Ovary (tissue), 9 donors: ENCODE measurements around the gene ZMIZ2. TPM values are rescaled to one million over a fixed set of nuclear protein-coding genes. Genes with fewer than 3 reads are reported as not detected.

Experiments
- DNase-seq, 5 donors: peaks; one replicate each; pipeline ENCODE4 v3.0.0-alpha.2; 2019 to 2020
- H3K27ac ChIP-seq, 2 donors: fragments of 200-600 bp; one replicate each; pipeline versions ENCODE4 v1.5.1 to v1.8.0; 2019 to 2022
- H3K27me3 ChIP-seq: fragments of 200-600 bp; one replicate; pipeline ENCODE4 v1.8.0; 2022
- H3K36me3 ChIP-seq: fragments of 200-600 bp; sonication (generic); one replicate; pipeline ENCODE4 v1.5.1; 2019
- H3K4me1 ChIP-seq: one replicate; pipeline ENCODE4 v1.8.1; 2013; ENCODE audit warnings: mild to moderate bottlenecking, moderate library complexity; ENCODE audit not compliant: insufficient read depth
- H3K4me3 ChIP-seq: fragments of 200-600 bp; sonication (generic); one replicate; pipeline ENCODE4 v1.5.1; 2017
- H3K9me3 ChIP-seq, 2 donors: fragments of 200-600 bp in 1 of 2; sonication (generic) in 1 of 2; one replicate each; pipeline versions ENCODE4 v1.5.1 to v1.8.1; 2013 to 2019; ENCODE audit warnings: mild to moderate bottlenecking in 1 of 2, moderate library complexity in 1 of 2
- CTCF ChIP-seq, 3 donors: fragments of 450-650 bp in 2 of 3; fragments of 200-600 bp in 1 of 3; IDR thresholded peaks; one replicate each; pipeline versions ENCODE4 v1.5.1 to v1.8.0; 2016 to 2022; ENCODE audit warnings: antibody characterized with exemption in 3 of 3, mild to moderate bottlenecking in 1 of 3
- EP300 ChIP-seq: sonication (generic); formaldehyde crosslinking; IDR thresholded peaks from one replicate; pipeline ENCODE4 v1.6.1; 2017; ENCODE audit warnings: antibody characterized with exemption
- POLR2A ChIP-seq: fragments of 450-650 bp; IDR thresholded peaks from one replicate; pipeline ENCODE4 v1.6.1; 2017; ENCODE audit warnings: antibody characterized with exemption, mild to moderate bottlenecking, moderate library complexity
- WGBS, 3 donors: extraction: QIAGEN DNeasy Blood & Tissue Kit in 1 of 3; methylation state at CpG; one replicate each; pipeline versions ENCODE4 v1.1.5 to v1.1.7; 2013 to 2017; 5-methylcytosine and 5-hydroxymethylcytosine counted together
- intact Hi-C, 4 donors: fragments of 100-400 bp; cut with DNase I; formaldehyde crosslinking; loops; one replicate each; pipeline versions ENCODE4 v1.11.0 to v1.15.1; 2022 to 2023
- polyA plus RNA-seq, 2 donors: library from polyadenylated mRNA; stranded (reverse); fragments of 200-250 nt in 1 of 2; fragments of 350-450 nt in 1 of 2; fragmentation: Illumina TruSeq in 1 of 2; extraction: RNeasy Lipid Tissue Mini Kit (QIAGEN cat#74804) in 1 of 2; gene quantifications; one replicate each; pipeline ENCODE4 v1.2.3, GENCODE V29; 2013 to 2014
- total RNA-seq, 7 donors: library from RNA; depleted of rRNA in 2 of 7; stranded (reverse); fragments of >200 nt in 2 of 7; fragmentation: NEBNext Ultra II Directional in 3 of 7; extraction: Animal tissue kit (Norgen Biotek cat#: 25700) in 3 of 7; gene quantifications; one replicate each; pipeline versions ENCODE4 v1.1.0 to v1.2.4, GENCODE V29; 2016 to 2023
- donor health status: DM: no; HTN: no; CAD: no; lungs with moderate emphysema.
- donor health status: DM: no; HTN: no; CAD: no.
- donor health status: Bipolar disorder and iron deficiency.
- donor health status: DM: yes; HTN: yes; CAD: no.
- donor health status: DM: no; HTN: no; CAD: no.
- donor health status: DM: yes; HTN: yes; CAD: no.

Gene ZMIZ2
- total and polyA plus RNA-seq, 9 donors: 12.7 to 85.5 (median 68.5) TPM

- no peak for DNase-seq
- intact Hi-C loops: loop anchor here in 1 of 4 donors (10.0 kb wide), 1 partner anchor 173 kb away; the partner anchor contains the start of gene TMED4
- Histone ChIP-seq H3K27ac (no peak overlapping the region), H3K4me1 (peaks cover 8% of the 10 kb centered on the region), H3K4me3 (no peak overlapping the region), H3K27me3 (no peaks in the 10 kb centered on the region), H3K36me3 (no peaks in the 10 kb centered on the region), H3K9me3 (no peaks in the 10 kb centered on the region)
- TF ChIP-seq EP300: no peak
- TF ChIP-seq POLR2A: no peak
- TF ChIP-seq CTCF (IDR thresholded peaks at IDR 0.05): no peak
- 84 to 91% (median 84%) methylated on average over 6 to 7 of the region's 7 CpGs for WGBS, 3 donors
Measured at GRCh38 chr7:44757739-44758138, 9.1 kb downstream of the ZMIZ2 start.

GRCh38 chr7:44759246-44759645 lies 10.6 kb downstream of the ZMIZ2 start:
- no peaks in the 10 kb centered on the region for H3K36me3 ChIP-seq
- TF ChIP-seq CTCF (IDR thresholded peaks at IDR 0.05): no peak
- TF ChIP-seq POLR2A: no peak
- TF ChIP-seq EP300: no peak
- peaks cover 6% of the 10 kb centered on the region for H3K4me1 ChIP-seq
- intact Hi-C loops: loop anchor here in 1 of 4 donors (10.0 kb wide), 1 partner anchor 174 kb away; the partner anchor contains the start of gene TMED4
- no peaks in the 10 kb centered on the region for H3K27me3 ChIP-seq
- 88 to 89% (median 89%) methylated on average over 9 of the region's 9 CpGs for WGBS, 3 donors
- no peaks in the 10 kb centered on the region for H3K9me3 ChIP-seq
- no peak for DNase-seq
- H3K27ac ChIP-seq: no peak overlapping the region
- no peak overlapping the region for H3K4me3 ChIP-seq

- no peak for DNase-seq
- Histone ChIP-seq H3K9me3 (no peaks in the 10 kb centered on the region), H3K36me3 (no peaks in the 10 kb centered on the region), H3K27me3 (no peaks in the 10 kb centered on the region), H3K27ac (no peak overlapping the region), H3K4me1 (peaks cover 6% of the 10 kb centered on the region), H3K4me3 (no peak overlapping the region)
- intact Hi-C loops: loop anchor here in 1 of 4 donors (5.0 kb wide), 1 partner anchor 37 kb away; the partner anchor contains the start of gene PPIA
- 79 to 84% (median 81%) methylated on average over 13 to 18 of the region's 18 CpGs for WGBS, 3 donors
- no peak for TF ChIP-seq CTCF (IDR thresholded peaks at IDR 0.05)
- TF ChIP-seq POLR2A: no peak
- TF ChIP-seq EP300: no peak
Measured at GRCh38 chr7:44760034-44760580, 11.5 kb downstream of the ZMIZ2 start.

- no peak overlapping the region for H3K4me3 ChIP-seq
Measured at GRCh38 chr7:44761207-44762161, 12.8 kb downstream of the ZMIZ2 start.

More at GRCh38 chr7:44761207-44762161, 12.8 kb downstream of the ZMIZ2 start:
- peak; percentile 62 to 81 (median 68) for DNase-seq
- H3K36me3 ChIP-seq: no peaks in the 10 kb centered on the region
- intact Hi-C loops: loop anchor here in 1 of 4 donors (5.0 kb wide), 1 partner anchor 36 kb away; the partner anchor contains the start of gene PPIA
- no peaks in the 10 kb centered on the region for H3K9me3 ChIP-seq
- TF ChIP-seq EP300 (no peak), POLR2A (no peak), CTCF (IDR thresholded peaks at IDR 0.05) (no peak)
- 64 to 80% (median 76%) methylated on average over 48 of the region's 48 CpGs for WGBS, 3 donors
- H3K4me1 ChIP-seq: peaks cover 2% of the 10 kb centered on the region
- H3K27me3 ChIP-seq: no peaks in the 10 kb centered on the region
- peak overlapping the region in 1 of 2 donors; percentile 53 for H3K27ac ChIP-seq
